Measurements from ENCODE around the gene TMEM219. TPM values are rescaled to one million over a fixed set of nuclear protein-coding genes. Genes with fewer than 3 reads are reported as not detected.

TMEM219 gene
- total RNA-seq, 1 donor from 2014 or later: 139 TPM

DNA sequence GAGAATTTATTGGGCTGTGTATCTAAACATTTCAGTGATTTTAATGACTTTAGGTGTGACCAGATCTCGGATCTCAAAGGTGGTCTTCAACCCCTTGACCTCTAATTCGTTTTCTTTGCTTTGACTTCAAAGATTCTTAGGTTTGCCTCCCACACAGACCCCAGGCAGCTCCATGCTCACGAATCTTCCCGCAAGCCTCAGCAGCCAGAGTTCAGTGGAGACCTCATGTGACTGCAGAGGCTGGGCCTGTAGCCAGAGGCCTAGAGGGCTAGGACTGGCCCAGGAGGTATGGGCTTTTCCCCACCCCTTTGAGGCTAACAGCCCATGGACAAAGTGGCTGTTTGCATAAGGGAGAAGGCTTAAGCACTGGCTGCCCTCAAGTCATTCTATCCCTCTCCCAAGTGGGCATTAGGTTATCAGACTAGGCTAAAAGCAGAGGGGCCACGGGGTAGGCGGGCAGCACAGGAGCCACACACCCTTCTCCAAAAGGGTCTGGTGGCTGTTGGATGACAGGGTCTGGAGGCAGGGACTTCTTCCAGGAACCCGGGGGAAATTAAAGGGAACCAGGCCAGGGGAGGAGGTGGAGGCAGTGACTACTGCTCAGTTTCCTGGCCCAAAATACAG is 30.6 kb downstream of the TMEM219 start:
- peak; percentile 18 for DNase-seq (ENCODE audit: low read depth)
- TF ChIP-seq, protein P1, sequence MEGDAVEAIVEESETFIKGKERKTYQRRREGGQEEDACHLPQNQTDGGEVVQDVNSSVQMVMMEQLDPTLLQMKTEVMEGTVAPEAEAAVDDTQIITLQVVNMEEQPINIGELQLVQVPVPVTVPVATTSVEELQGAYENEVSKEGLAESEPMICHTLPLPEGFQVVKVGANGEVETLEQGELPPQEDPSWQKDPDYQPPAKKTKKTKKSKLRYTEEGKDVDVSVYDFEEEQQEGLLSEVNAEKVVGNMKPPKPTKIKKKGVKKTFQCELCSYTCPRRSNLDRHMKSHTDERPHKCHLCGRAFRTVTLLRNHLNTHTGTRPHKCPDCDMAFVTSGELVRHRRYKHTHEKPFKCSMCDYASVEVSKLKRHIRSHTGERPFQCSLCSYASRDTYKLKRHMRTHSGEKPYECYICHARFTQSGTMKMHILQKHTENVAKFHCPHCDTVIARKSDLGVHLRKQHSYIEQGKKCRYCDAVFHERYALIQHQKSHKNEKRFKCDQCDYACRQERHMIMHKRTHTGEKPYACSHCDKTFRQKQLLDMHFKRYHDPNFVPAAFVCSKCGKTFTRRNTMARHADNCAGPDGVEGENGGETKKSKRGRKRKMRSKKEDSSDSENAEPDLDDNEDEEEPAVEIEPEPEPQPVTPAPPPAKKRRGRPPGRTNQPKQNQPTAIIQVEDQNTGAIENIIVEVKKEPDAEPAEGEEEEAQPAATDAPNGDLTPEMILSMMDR (conservative IDR thresholded peaks at IDR 0.05; ENCODE audit: low read depth, low read length): no peak

DNA sequence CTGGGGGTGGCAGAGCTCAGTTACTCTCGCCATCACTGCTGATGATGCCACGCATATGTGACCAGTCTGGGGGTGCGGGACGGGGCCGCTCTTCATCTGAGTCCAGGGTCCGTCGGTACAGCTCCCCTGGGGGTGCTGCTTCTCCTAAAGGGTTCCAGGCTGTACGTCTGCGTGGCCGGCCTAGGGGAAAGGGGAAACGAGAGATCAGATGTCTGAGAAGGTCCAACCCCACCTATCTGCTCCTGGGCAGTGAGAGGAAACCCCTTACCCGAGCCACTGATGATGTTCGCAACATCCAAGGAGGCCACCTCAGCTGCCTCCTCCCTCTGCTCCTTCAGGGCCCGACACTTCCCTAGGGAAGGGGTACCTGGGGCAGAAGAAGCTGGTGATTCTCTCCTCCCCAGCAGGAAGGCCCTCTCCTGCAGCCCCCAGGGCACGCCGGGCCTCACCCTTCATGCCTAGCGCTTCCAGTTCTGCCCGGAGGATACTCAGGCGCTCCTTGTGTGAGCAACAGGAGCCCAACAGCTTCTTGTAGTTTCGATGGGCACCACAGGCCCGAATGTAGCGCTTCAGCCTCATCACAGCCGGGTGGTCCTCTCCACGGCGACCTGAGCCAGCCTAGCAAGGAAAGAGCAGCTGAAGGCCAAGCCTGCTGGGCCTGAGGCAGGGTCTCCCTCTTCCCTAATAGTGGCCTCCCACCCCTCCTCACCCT is 31.5 kb downstream of the TMEM219 start:
- DNase-seq (ENCODE audit: low read depth): no peak
- no peak overlapping the region for H3K4me3 ChIP-seq (ENCODE audit: low read depth, low read length)
- TF ChIP-seq, protein P1 (conservative IDR thresholded peaks at IDR 0.05; ENCODE audit: low read depth, low read length): no peak

More for the DNA sequence above, 30.6 kb downstream of the TMEM219 start:
- H3K4me3 ChIP-seq (ENCODE audit: low read depth, low read length): no peak overlapping the region

- H3K4me3 ChIP-seq (ENCODE audit: low read depth, low read length): no peak overlapping the region
- TF ChIP-seq, protein P1 (conservative IDR thresholded peaks at IDR 0.05; ENCODE audit: low read depth, low read length): no peak
- no peak for DNase-seq (ENCODE audit: low read depth)
Observed at GRCh38 chr16:29993903-29994599, 32.2 kb downstream of the TMEM219 start.

- DNase-seq (ENCODE audit: low read depth): no peak
- TF ChIP-seq, protein P1 (conservative IDR thresholded peaks at IDR 0.05; ENCODE audit: low read depth, low read length): no peak
- H3K4me3 ChIP-seq (ENCODE audit: low read depth, low read length): peak overlapping the region; percentile 97
Observed at GRCh38 chr16:29994600-29995323, 32.9 kb downstream of the TMEM219 start.

GRCh38 chr16:29995324-29995910 is 33.5 kb downstream of the TMEM219 start, which contains the start of gene HIRIP3:
Gene HIRIP3 (minus strand): TSS chr16:29995617. CDS start chr16:29995605, 12 bp downstream.
- H3K4me3 ChIP-seq (ENCODE audit: low read depth, low read length): peak within 1 kb of the TSS; percentile 97
- peak; percentile 18 for DNase-seq (ENCODE audit: low read depth)
- TF ChIP-seq, protein P1 (conservative IDR thresholded peaks at IDR 0.05; ENCODE audit: low read depth, low read length): no peak
